GM08714 (cell line): ENCODE results near the gene EAPP.
"Not testable (repeated sequence)": the region's sequence is repeated elsewhere in the genome, so short reads cannot be mapped to it uniquely, and the experiment has no call there.

ENCODE experiments used
- H3K4me3 ChIP-seq: fragments of 200-500 bp; sonication (Bioruptor generic); 2 replicates; pipeline ENCODE4 v1.5.1; 2014; ENCODE audit warnings: mild to moderate bottlenecking, low read length, inconsistent platforms
- ZNF274 ChIP-seq: IDR thresholded peaks from 2 replicates; pipeline ENCODE4 v1.6.1; 2012; ENCODE audit warnings: mild to moderate bottlenecking, low read depth, low read length

Gene EAPP

DNA sequence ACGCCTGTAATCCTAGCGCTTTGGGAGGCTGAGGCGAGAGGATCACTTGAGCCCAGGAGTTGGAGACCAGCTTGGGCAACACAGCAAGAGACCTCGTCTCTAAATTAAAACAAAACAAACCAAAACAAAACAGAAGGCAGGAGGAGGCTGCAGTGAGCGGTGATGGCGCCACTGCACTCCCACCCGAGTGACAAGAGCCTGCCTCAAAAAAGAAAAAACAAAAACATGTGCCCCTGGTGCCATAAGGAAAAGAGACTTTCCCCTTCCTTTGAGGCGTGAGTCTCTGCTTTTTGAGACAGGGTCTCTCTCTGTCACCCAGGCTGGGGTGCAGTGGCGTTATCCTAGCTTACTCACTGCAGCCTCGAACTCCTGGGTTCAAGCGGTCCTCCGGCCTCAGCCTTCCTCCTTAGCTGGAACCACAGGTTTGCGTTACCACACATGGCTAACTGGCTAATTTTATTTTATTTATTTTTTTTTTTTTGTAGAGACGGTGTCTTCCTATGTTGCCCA, 9.0 kb upstream of the EAPP start:
- TF ChIP-seq ZNF274, result no peak
- H3K4me3 ChIP-seq, result no peak overlapping the region

DNA sequence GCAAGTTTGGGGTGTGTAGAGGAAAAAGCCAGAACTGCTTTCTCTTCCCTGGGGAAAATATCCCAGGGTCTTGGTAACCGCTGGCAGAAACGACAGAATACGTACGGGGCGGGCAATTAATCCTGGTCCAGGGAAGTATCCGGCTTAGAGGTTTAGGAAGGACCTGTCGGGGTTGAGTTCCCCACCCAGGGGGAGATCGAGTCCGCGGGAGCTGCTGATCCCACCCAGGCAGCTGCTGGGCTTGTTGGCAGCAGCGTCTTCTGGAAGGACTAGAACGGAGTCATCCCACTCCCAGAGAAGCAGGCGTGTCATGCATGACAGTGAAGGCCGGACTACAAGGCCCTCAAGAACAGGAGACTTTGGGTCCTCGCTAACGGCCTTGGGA, 7.6 kb upstream of the EAPP start:
- not testable (repeated sequence) for H3K4me3 ChIP-seq

DNA sequence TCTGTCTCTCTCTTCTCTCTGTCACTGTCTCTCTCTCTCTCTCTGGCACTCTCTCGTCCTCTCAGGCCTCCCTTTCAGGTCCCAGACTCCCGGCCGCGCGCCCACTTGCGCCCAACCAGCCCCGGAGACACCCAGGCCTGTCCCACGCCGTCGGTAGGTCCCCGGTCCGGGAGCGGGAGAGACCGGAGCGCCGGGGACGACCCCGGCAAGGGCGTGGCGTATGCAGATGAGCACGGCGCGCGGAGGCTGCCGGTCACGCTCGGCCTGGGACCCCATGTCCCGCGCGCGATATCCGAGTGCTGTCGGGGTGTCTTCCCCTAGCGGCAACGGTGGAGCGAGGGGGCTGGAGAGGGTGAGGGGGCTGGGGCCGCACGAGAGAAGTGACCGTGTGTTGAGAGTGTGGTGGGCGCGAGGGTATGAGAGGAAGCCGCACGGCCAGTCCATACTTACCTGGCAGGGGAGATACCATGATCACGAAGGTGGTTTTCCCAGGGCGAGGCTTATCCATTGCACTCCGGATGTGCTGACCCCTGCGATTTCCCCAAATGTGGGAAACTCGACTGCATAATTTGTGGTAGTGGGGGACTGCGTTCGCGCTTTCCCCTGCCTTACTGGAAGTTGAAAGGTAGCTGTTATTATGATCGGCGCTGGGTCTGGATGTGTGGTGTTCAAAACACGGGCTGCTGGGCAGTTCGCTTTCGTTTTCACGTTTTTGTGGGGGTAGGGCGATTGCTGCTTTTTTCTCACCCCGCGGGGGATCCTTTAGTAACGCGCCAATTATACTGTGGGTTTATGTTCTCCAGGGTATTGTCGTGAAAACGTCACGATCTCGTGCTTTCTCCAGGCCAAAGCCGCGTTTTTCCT, 7.0 kb upstream of the EAPP start:
- H3K4me3 ChIP-seq, result not testable (repeated sequence)

GRCh38 chr14:34540181-34541059, 919 bp upstream of the EAPP start:
- H3K4me3 ChIP-seq, result peak overlapping the region; percentile 80; the same call in 1 of the 2 replicates

DNA sequence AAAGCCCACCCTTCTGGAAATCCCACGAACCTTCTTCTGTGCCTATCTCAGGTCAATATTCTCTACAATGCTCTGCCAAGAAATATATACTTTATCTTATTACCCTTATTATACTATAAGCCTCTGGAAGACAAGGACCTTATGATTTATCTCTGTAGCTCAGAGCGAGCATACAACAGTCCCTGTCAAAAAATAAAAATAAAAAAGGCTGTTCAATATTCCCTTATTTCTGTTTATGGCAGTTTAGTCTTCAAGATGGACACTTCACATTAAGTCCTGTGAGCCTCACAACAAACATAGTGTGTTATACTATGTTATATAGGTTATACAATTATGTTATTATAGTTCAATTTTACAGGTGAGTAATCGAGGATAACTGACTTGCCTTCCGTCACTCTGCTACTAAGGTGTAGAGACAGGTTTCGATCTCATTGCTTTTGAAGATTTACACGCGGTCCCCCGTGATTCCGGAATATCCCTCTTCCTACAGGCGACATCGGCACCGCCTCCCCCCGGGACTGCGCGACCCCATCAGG, 562 bp downstream of the EAPP start:
- peak overlapping the region; percentile 80 for H3K4me3 ChIP-seq
- TF ChIP-seq ZNF274, result no peak

DNA sequence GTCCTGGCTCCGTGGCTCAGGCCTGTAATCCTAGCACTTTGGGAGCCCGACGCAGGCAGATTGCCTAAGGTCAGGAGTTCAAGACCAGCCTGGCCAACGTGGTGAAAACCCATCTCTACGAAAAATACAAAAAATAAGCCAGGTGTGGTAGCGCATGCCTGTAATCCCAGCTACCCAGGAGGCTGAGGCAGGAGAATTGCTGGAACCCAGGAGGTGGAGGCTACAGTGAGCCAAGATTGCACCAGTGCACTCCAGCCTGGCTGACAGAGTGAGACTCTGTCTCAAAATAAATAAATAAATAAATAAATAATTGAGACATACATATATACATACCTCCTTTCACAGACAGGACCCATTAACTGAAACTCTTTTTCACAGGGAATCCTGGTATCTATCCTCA, 1.4 kb downstream of the EAPP start:
- peak overlapping the region; percentile 80 for H3K4me3 ChIP-seq

GRCh38 chr14:34537677-34538009, 1.9 kb downstream of the EAPP start:
- TF ChIP-seq ZNF274, result no peak
- H3K4me3 ChIP-seq, result no peak overlapping the region

DNA sequence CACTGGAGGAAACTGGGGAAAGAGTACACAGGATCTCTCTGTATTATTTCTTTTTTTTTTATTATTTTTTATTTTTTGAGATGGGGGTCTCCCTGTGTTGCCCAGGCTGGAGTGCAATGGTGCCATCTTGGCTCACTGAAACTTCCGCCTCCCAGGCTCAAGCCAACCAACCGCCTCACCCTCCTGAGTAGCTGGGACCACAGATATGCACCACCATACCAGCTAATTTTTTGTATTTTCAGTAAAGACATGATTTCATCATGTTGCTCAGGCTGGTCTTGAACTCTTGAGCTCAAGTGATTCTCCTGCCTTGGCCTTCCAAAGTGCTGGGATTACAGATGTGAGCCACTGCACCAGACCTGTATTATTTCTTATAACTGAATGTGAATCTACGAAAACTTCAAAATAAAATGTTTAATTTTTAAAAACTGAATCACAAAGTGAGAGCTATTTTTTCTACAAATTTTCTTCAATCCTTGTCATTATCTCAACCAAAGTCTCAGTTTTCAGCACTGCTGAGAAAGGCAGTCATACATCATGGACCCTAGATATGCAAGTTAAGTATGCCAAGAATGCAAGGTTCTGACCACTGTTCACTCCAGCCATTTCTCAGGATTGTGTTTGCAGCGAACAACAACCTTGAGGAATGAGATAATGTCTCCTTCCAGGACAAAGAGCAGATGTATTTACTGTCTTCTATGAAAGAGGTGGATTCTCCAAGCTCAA, 2.4 kb downstream of the EAPP start:
- no peak for TF ChIP-seq ZNF274
- no peak overlapping the region for H3K4me3 ChIP-seq

GRCh38 chr14:34527591-34527990, 11.9 kb downstream of the EAPP start:
- no peak for TF ChIP-seq ZNF274

GRCh38 chr14:34524216-34524615, 15.3 kb downstream of the EAPP start:
- H3K4me3 ChIP-seq, result not testable (repeated sequence)

More at GRCh38 chr14:34527591-34527990, 11.9 kb downstream of the EAPP start:
- no peak overlapping the region for H3K4me3 ChIP-seq

GRCh38 chr14:34522496-34522895, 17.0 kb downstream of the EAPP start:
- no peak overlapping the region for H3K4me3 ChIP-seq
- no peak for TF ChIP-seq ZNF274

DNA sequence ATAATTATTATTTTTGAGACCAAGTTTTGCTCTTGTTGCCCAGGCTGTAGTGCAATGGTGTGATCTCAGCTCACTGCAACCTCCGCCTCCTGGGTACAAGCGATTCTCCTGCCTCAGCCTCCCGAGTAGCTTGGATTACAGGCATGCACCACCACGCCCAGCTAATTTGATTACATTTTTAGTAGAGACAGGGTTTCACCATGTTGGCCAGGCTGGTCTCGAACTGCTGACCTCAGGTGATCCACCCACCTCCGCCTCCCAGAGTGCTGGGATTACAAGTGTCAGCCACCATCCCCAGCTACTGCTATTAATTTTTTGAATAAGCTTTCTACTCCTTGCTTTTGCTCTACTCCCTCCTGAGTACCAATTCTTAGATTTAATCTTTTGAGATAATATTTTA, 18.4 kb downstream of the EAPP start:
- not testable (repeated sequence) for H3K4me3 ChIP-seq

DNA sequence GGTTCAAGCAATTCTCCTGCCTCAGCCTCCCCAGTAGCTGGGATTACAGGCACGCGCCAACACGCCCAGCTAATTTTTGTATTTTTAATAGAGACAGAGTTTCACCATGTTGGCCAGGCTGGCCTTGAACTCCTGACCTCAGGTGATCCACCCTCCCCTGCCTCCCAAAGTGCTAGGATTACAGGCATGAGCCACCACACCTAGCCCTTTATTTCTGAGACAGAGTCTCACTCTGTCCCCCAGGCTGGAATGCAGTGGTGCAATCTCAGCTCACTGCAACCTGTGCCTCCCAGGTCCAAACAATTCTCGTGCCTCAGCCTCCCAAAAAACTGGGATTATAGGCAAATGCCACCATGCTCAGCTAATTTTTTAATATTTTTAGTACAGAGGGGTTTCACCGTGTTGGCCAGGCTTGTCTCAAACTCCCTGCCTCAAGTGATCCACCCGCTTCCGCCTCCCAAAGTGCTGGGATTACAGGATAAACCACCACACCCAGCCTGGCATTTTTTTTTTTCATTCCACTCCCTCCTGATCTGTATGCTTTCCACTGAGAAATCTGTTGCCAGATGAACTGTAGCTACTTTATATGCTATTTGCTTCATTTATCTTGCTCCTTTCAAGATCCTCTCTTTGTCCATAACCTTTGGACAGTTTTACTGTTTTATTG, 19.1 kb downstream of the EAPP start:
- H3K4me3 ChIP-seq, result not testable (repeated sequence)

- no peak overlapping the region for H3K4me3 ChIP-seq
- no peak for TF ChIP-seq ZNF274
These were observed 31.6 kb downstream of the EAPP start for GRCh38 chr14:34507884-34508283.
